ENCODE results near the gene ENTPD6.

The ENTPD6 gene

DNA sequence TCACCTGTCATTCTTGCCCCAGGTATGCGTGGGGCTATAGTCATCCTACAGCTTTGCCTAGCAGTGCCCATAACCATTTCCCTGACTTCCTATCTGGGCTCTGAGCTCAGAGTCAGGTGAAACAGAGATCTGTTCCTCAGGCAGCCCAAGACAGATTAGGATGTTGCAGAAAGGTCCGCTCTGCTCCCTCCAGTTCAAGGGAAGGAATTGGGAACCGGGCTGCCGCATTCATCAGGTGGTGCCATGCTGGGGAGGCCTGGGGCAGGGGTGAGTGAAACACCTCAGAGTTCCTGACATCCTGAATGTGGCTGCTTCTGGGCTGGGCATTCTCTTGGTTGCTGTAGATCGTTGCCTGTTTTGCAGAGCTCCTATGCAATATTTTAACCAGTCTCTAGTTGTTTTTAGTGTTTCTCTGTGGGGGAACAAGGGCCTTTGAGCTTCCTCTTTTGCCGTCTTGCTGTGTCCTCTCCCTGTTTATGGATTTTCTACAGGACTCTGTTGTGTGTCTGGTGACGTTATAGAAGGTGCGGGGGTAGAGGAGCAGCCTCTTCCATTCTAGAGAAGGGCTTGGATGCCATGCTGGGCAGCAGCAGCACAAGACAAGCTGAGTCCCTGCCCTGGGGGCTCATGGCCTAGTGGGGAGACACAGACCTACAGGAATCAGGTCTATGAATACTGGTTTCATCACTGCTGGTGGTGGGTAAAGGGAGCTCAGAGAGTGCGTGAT is 9.2 kb downstream of the ENTPD6 start:
- H3K9me3 ChIP-seq (ENCODE audit: insufficient read depth, low read length): 0 out of 2 replicates have a peak, but pooled peaks cover 6% of the 10 kb centered on the region
- peaks cover 5% of the 10 kb centered on the region for H3K4me1 ChIP-seq (ENCODE audit: insufficient read depth, insufficient read length)
- TF ChIP-seq YY1 (IDR thresholded peaks at IDR 0.05; ENCODE audit: insufficient read depth, insufficient read length) (no peak), SUZ12 (IDR thresholded peaks at IDR 0.05; ENCODE audit: extremely low read depth, insufficient read depth, insufficient read length) (no peak), ZNF274 (IDR thresholded peaks at IDR 0.05; ENCODE audit: low read depth, low read length) (no peak)
- H3K9ac ChIP-seq (ENCODE audit: insufficient read length, low read depth): no peak overlapping the region
- DNase-seq (ENCODE audit: low read depth, low spot score): no peak
- H3K36me3 ChIP-seq (ENCODE audit: insufficient read depth, insufficient read length, low read length): peaks cover 12% of the 10 kb centered on the region
- no peak overlapping the region for H3K4me3 ChIP-seq (ENCODE audit: insufficient read length, low read depth)
- no peaks in the 10 kb centered on the region for H3K27me3 ChIP-seq (ENCODE audit: insufficient read depth, insufficient read length)

- peaks cover 5% of the 10 kb centered on the region for H3K4me1 ChIP-seq (ENCODE audit: insufficient read depth, insufficient read length)
- no peaks in the 10 kb centered on the region for H3K27me3 ChIP-seq (ENCODE audit: insufficient read depth, insufficient read length)
- H3K4me3 ChIP-seq (ENCODE audit: insufficient read length, low read depth): no peak overlapping the region
- no peak overlapping the region for H3K9ac ChIP-seq (ENCODE audit: insufficient read length, low read depth)
- H3K36me3 ChIP-seq (ENCODE audit: insufficient read depth, insufficient read length, low read length): peaks cover 16% of the 10 kb centered on the region
- TF ChIP-seq ZNF274 (IDR thresholded peaks at IDR 0.05; ENCODE audit: low read depth, low read length): no peak
- no peak for TF ChIP-seq YY1 (IDR thresholded peaks at IDR 0.05; ENCODE audit: insufficient read depth, insufficient read length)
- TF ChIP-seq SUZ12 (IDR thresholded peaks at IDR 0.05; ENCODE audit: extremely low read depth, insufficient read depth, insufficient read length): no peak
- no peak for DNase-seq (ENCODE audit: low read depth, low spot score)
- H3K9me3 ChIP-seq (ENCODE audit: insufficient read depth, low read length): 0 out of 2 replicates have a peak, but pooled peaks cover 6% of the 10 kb centered on the region
These were observed 10.0 kb downstream of the ENTPD6 start for GRCh38 chr20:25205277-25206062.

DNA sequence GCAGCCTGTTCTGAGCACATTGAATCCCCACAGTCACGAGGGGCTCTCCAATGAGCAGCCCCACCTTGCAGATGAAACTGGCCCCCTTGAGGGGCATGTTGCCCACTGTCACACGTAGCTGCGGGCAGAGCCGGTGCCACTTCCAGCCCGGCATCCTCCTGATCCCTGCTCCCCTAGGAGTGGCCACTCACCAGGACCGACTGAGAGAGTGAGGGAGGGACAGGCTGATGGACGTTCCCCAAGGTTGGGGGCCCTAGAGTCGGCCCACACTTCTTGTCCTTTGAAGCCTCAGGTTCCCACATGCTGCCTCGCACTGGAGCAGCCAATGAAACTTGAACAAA is 10.5 kb downstream of the ENTPD6 start:
- TF ChIP-seq SUZ12 (IDR thresholded peaks at IDR 0.05; ENCODE audit: extremely low read depth, insufficient read depth, insufficient read length) (no peak), ZNF274 (IDR thresholded peaks at IDR 0.05; ENCODE audit: low read depth, low read length) (no peak), YY1 (IDR thresholded peaks at IDR 0.05; ENCODE audit: insufficient read depth, insufficient read length) (no peak)
- no peak overlapping the region for H3K4me3 ChIP-seq (ENCODE audit: insufficient read length, low read depth)
- 0 out of 2 replicates have a peak, but pooled peaks cover 6% of the 10 kb centered on the region for H3K9me3 ChIP-seq (ENCODE audit: insufficient read depth, low read length)
- no peak for DNase-seq (ENCODE audit: low read depth, low spot score)
- H3K9ac ChIP-seq (ENCODE audit: insufficient read length, low read depth): no peak overlapping the region
- H3K36me3 ChIP-seq (ENCODE audit: insufficient read depth, insufficient read length, low read length): peaks cover 20% of the 10 kb centered on the region
- H3K4me1 ChIP-seq (ENCODE audit: insufficient read depth, insufficient read length): peaks cover 5% of the 10 kb centered on the region
- H3K27me3 ChIP-seq (ENCODE audit: insufficient read depth, insufficient read length): no peaks in the 10 kb centered on the region

- Histone ChIP-seq H3K4me3 (ENCODE audit: insufficient read length, low read depth) (no peak overlapping the region), H3K27me3 (ENCODE audit: insufficient read depth, insufficient read length) (no peaks in the 10 kb centered on the region), H3K9ac (ENCODE audit: insufficient read length, low read depth) (no peak overlapping the region), H3K9me3 (ENCODE audit: insufficient read depth, low read length) (0 out of 2 replicates have a peak, but pooled peaks cover 6% of the 10 kb centered on the region), H3K4me1 (ENCODE audit: insufficient read depth, insufficient read length) (peaks cover 5% of the 10 kb centered on the region), H3K36me3 (ENCODE audit: insufficient read depth, insufficient read length, low read length) (peaks cover 25% of the 10 kb centered on the region)
- DNase-seq (ENCODE audit: low read depth, low spot score): no peak
- no peak for TF ChIP-seq YY1 (IDR thresholded peaks at IDR 0.05; ENCODE audit: insufficient read depth, insufficient read length)
- no peak for TF ChIP-seq ZNF274 (IDR thresholded peaks at IDR 0.05; ENCODE audit: low read depth, low read length)
- TF ChIP-seq SUZ12 (IDR thresholded peaks at IDR 0.05; ENCODE audit: extremely low read depth, insufficient read depth, insufficient read length): no peak
These were observed 11.0 kb downstream of the ENTPD6 start for GRCh38 chr20:25206548-25206947.

GRCh38 chr20:25207149-25207959 is 11.8 kb downstream of the ENTPD6 start:
- Histone ChIP-seq H3K9me3 (ENCODE audit: insufficient read depth, low read length) (0 out of 2 replicates have a peak, but pooled peaks cover 6% of the 10 kb centered on the region), H3K4me3 (ENCODE audit: insufficient read length, low read depth) (no peak overlapping the region), H3K9ac (ENCODE audit: insufficient read length, low read depth) (no peak overlapping the region), H3K36me3 (ENCODE audit: insufficient read depth, insufficient read length, low read length) (peaks cover 33% of the 10 kb centered on the region), H3K27me3 (ENCODE audit: insufficient read depth, insufficient read length) (no peaks in the 10 kb centered on the region), H3K4me1 (ENCODE audit: insufficient read depth, insufficient read length) (peaks cover 5% of the 10 kb centered on the region)
- no peak for TF ChIP-seq YY1 (IDR thresholded peaks at IDR 0.05; ENCODE audit: insufficient read depth, insufficient read length)
- no peak for TF ChIP-seq SUZ12 (IDR thresholded peaks at IDR 0.05; ENCODE audit: extremely low read depth, insufficient read depth, insufficient read length)
- TF ChIP-seq ZNF274 (IDR thresholded peaks at IDR 0.05; ENCODE audit: low read depth, low read length): no peak
- DNase-seq (ENCODE audit: low read depth, low spot score): no peak

DNA sequence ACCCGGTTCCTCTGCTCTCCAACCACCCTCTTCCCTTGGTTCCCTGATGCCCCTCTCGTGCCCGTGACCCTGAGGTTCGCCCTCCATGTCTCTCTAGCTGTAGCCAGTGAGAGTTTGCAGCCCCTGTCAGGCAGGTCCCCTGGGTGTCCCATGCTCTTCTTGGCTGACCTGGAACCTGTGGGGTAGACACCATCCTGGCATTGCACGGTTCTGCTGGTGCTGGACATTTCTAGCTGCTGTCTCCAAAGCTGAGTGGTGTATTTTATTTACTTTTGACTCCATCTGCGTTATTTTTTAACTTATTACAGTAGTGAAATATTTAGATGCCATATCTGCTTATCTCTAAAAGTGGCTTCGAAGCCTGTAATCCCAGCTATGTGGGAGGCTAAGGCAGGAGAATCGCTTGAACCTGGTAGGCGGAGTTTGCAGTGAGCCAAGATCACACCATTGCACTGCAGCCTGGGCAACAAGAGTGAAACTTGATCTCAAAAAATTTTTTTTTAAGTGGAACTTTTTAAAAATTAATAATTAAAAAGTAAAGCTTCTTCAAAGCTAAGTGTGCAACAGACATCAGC is 12.5 kb downstream of the ENTPD6 start:
- DNase-seq (ENCODE audit: low read depth, low spot score): no peak
- peaks cover 35% of the 10 kb centered on the region for H3K36me3 ChIP-seq (ENCODE audit: insufficient read depth, insufficient read length, low read length)
- TF ChIP-seq SUZ12 (IDR thresholded peaks at IDR 0.05; ENCODE audit: extremely low read depth, insufficient read depth, insufficient read length): no peak
- TF ChIP-seq YY1 (IDR thresholded peaks at IDR 0.05; ENCODE audit: insufficient read depth, insufficient read length): no peak
- TF ChIP-seq ZNF274 (IDR thresholded peaks at IDR 0.05; ENCODE audit: low read depth, low read length): no peak

More for the DNA sequence above, 12.5 kb downstream of the ENTPD6 start:
- Histone ChIP-seq H3K27me3 (ENCODE audit: insufficient read depth, insufficient read length) (no peaks in the 10 kb centered on the region), H3K4me3 (ENCODE audit: insufficient read length, low read depth) (no peak overlapping the region), H3K9me3 (ENCODE audit: insufficient read depth, low read length) (0 out of 2 replicates have a peak, but pooled peaks cover 2% of the 10 kb centered on the region), H3K4me1 (ENCODE audit: insufficient read depth, insufficient read length) (peaks cover 5% of the 10 kb centered on the region), H3K9ac (ENCODE audit: insufficient read length, low read depth) (no peak overlapping the region)
